Esophagus squamous epithelium (tissue), 5 donors: Measurements from ENCODE around the gene DGKB. TPM values are rescaled to one million over a fixed set of nuclear protein-coding genes. Genes with fewer than 3 reads are reported as not detected.

Experiments used
- DNase-seq: peaks from one replicate; lab custom pipeline; 2025; lab: John Stamatoyannopoulos, UW
- H3K27ac ChIP-seq, 4 donors: fragments of 200-600 bp; sonication (generic); one replicate each; pipeline ENCODE4 v1.5.1; 2016 to 2019; ENCODE audit warnings: mild to moderate bottlenecking in 1 of 4
- H3K27me3 ChIP-seq, 4 donors: fragments of 200-600 bp; sonication (generic); 1 replicate in 3 of 4; 2 replicates in 1 of 4; pipeline versions ENCODE4 v1.5.1 to v1.6.0; 2017 to 2021; ENCODE audit warnings: antibody characterized with exemption in 1 of 4
- H3K36me3 ChIP-seq, 3 donors: fragments of 200-600 bp; sonication (generic); one replicate each; pipeline ENCODE4 v1.5.1; 2016 to 2019
- H3K4me1 ChIP-seq, 3 donors: fragments of 200-600 bp; sonication (generic); one replicate each; pipeline ENCODE4 v1.5.1; 2017 to 2019
- H3K4me3 ChIP-seq, 4 donors: fragments of 200-600 bp; sonication (generic); 1 replicate in 3 of 4; 2 replicates in 1 of 4; pipeline ENCODE4 v1.5.1; 2016 to 2019; ENCODE audit warnings: mild to moderate bottlenecking in 2 of 4, moderate library complexity in 1 of 4
- H3K9me3 ChIP-seq, 3 donors: fragments of 200-600 bp; sonication (generic); one replicate each; pipeline ENCODE4 v1.5.1; 2016 to 2019
- POLR2A ChIP-seq, 4 donors: fragments of 450-650 bp; IDR thresholded peaks; one replicate each; pipeline ENCODE4 v1.6.1; 2017; ENCODE audit warnings: antibody characterized with exemption in 4 of 4, mild to moderate bottlenecking in 4 of 4, moderate library complexity in 3 of 4
- WGBS, 2 donors: methylation state at CpG; one replicate each; pipeline ENCODE4 v1.1.5; 2018; 5-methylcytosine and 5-hydroxymethylcytosine counted together
- intact Hi-C: fragments of 100-400 bp; cut with DNase I; formaldehyde crosslinking; loops from one replicate; pipeline ENCODE4 v1.15.0; 2022
- total RNA-seq, 4 donors: library from RNA; depleted of rRNA; stranded (reverse); fragments of >200 nt; gene quantifications; one replicate each; pipeline ENCODE4 v1.1.0, GENCODE V29; 2016
- TF ChIP-seq, protein P1 (sequence below), 6 experiments: fragments of 450-650 bp in 4 of 6; fragments of 200-600 bp in 2 of 6; sonication (generic) in 2 of 6; IDR thresholded peaks; one replicate each; pipeline ENCODE4 v1.5.1; 2016 to 2019; ENCODE audit warnings: antibody characterized with exemption in 6 of 6, mild to moderate bottlenecking in 4 of 6, moderate library complexity in 4 of 6
- donor health status: DM: yes; HTN: yes; CAD: no.

DGKB gene
- total RNA-seq, 4 donors from 2014 or later: 0.09 to 1.1 (median 0.23) TPM; not detected in 1

DNA sequence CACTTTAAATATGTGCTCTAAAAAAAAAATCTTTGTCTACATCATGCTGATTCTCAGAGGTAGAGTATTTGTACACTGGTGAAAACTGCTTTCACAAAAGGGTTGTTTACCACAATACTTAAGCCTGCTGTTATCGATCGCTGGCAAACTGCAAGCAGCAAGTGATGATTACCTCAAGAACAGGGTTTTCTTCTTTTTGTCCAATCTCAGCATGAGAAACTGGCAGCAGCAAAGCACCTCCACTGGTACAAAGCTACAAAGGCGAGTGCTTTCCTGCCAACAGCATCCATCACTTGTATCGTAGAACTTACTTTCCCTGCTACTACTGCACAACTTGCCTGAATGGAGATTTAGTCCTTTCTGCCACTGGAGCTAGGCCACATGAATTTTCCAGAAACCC is 276.5 kb downstream of the DGKB start:
- Histone ChIP-seq H3K4me1 (no peaks in the 10 kb centered on the region), H3K27ac (no peak overlapping the region), H3K27me3 (no peaks in the 10 kb centered on the region), H3K36me3 (no peaks in the 10 kb centered on the region), H3K4me3 (no peak overlapping the region), H3K9me3 (no peaks in the 10 kb centered on the region)
- WGBS, 2 donors: 72 to 78% methylated on average over 3 to 4 of the region's 4 CpGs
- intact Hi-C loops: no loop called here
- TF ChIP-seq, protein P1, sequence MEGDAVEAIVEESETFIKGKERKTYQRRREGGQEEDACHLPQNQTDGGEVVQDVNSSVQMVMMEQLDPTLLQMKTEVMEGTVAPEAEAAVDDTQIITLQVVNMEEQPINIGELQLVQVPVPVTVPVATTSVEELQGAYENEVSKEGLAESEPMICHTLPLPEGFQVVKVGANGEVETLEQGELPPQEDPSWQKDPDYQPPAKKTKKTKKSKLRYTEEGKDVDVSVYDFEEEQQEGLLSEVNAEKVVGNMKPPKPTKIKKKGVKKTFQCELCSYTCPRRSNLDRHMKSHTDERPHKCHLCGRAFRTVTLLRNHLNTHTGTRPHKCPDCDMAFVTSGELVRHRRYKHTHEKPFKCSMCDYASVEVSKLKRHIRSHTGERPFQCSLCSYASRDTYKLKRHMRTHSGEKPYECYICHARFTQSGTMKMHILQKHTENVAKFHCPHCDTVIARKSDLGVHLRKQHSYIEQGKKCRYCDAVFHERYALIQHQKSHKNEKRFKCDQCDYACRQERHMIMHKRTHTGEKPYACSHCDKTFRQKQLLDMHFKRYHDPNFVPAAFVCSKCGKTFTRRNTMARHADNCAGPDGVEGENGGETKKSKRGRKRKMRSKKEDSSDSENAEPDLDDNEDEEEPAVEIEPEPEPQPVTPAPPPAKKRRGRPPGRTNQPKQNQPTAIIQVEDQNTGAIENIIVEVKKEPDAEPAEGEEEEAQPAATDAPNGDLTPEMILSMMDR (IDR thresholded peaks at IDR 0.05): no peak
- TF ChIP-seq POLR2A (IDR thresholded peaks at IDR 0.05): no peak
- DNase-seq: no peak

DNA sequence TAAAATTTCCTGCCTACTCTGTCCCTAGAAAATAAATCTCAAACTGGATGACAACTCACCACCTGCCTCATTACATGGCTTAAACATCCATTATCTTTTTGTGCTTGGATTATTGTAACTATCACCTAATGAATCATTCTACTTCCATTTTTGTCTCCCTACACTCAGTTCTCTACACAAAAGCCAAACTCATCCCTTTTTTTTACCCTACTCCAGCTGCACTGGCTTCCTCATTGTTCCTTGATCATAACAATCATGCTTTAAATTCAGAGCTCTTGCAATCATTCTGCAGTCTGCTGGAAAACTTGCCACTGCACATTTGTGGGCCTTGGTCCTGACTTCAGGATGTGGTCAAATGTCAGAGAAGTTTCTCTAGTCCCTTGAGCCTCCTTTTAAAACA is 280.0 kb downstream of the DGKB start:
- Histone ChIP-seq H3K36me3 (no peaks in the 10 kb centered on the region), H3K27ac (no peak overlapping the region), H3K27me3 (no peaks in the 10 kb centered on the region), H3K9me3 (no peaks in the 10 kb centered on the region), H3K4me1 (no peaks in the 10 kb centered on the region), H3K4me3 (no peak overlapping the region)
- intact Hi-C loops: no loop called here
- no peak for DNase-seq
- TF ChIP-seq POLR2A (IDR thresholded peaks at IDR 0.05): no peak
- TF ChIP-seq, protein P1 (IDR thresholded peaks at IDR 0.05): no peak

GRCh38 chr7:14606101-14606500 is 296.4 kb downstream of the DGKB start:
- TF ChIP-seq POLR2A (IDR thresholded peaks at IDR 0.05): no peak
- TF ChIP-seq, protein P1 (IDR thresholded peaks at IDR 0.05): no peak
- Histone ChIP-seq H3K27me3 (no peaks in the 10 kb centered on the region), H3K9me3 (no peaks in the 10 kb centered on the region), H3K36me3 (no peaks in the 10 kb centered on the region), H3K4me3 (no peak overlapping the region), H3K4me1 (no peaks in the 10 kb centered on the region), H3K27ac (no peak overlapping the region)
- intact Hi-C loops: no loop called here
- DNase-seq: no peak

DNA sequence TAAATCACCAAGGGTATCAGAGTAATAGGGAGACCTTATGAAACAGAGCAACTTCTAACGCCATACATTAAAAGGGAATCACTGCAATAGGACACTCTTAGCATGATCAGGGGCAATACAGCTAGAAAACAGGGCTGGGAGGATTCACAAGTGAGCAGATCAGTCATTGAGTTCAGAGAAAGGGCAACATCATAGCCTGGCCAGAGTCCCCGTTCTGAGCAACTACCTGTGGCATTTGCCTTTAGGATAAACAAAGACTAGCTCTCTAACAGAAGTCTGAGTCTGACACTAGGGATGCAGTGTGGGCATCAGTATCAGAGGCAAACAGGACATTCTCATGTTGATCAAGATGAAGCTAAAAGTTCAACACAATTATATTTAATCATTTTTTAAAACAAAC is 297.9 kb downstream of the DGKB start:
- WGBS, 2 donors: 37 to 46% methylated on average over 2 of the region's 2 CpGs
- Histone ChIP-seq H3K4me1 (no peaks in the 10 kb centered on the region), H3K36me3 (no peaks in the 10 kb centered on the region), H3K27ac (no peak overlapping the region), H3K27me3 (no peaks in the 10 kb centered on the region), H3K4me3 (no peak overlapping the region), H3K9me3 (no peaks in the 10 kb centered on the region)
- DNase-seq: no peak
- TF ChIP-seq, protein P1 (IDR thresholded peaks at IDR 0.05): no peak
- no peak for TF ChIP-seq POLR2A (IDR thresholded peaks at IDR 0.05)
- intact Hi-C loops: no loop called here

DNA sequence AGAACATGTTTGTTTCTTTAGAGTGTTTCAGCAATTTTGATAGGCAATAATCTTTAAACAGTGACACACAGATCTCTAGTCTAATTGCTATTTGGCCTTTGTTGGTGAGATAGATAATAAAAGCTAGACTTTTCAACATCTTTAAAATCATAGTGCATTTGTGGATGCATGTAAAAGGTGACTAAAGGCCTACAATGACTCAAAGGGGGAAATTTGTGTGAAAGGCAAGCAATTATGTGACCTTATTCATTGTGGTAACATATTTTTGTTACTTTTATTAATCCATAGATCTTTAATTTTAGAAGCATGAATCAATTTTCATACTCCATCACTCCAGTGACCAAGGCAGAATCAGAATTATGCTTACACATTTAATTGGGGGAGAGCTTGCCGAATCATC is 299.7 kb downstream of the DGKB start:
- 81 to 96% methylated on average over 1 of the region's 1 CpG for WGBS, 2 donors
- Histone ChIP-seq H3K9me3 (no peaks in the 10 kb centered on the region), H3K36me3 (no peaks in the 10 kb centered on the region), H3K27ac (no peak overlapping the region), H3K27me3 (no peaks in the 10 kb centered on the region), H3K4me1 (no peaks in the 10 kb centered on the region), H3K4me3 (no peak overlapping the region)
- TF ChIP-seq, protein P1 (IDR thresholded peaks at IDR 0.05): no peak
- TF ChIP-seq POLR2A (IDR thresholded peaks at IDR 0.05): no peak
- intact Hi-C loops: no loop called here
- no peak for DNase-seq
